GM19025 (cell line): Measurements from ENCODE around the gene AIFM1.

Experiments used
- ATAC-seq: cut with Tn5 transposase; IDR thresholded peaks from one replicate; pipeline ENCODE4 v1.9.1; 2021; ENCODE audit warnings: mild to moderate bottlenecking, low read depth, moderate library complexity; ENCODE audit not compliant: unreplicated experiment

AIFM1 gene

GRCh38 chrX:130097507-130098209 is 68.0 kb downstream of the AIFM1 start:
- ATAC-seq: no peak

DNA sequence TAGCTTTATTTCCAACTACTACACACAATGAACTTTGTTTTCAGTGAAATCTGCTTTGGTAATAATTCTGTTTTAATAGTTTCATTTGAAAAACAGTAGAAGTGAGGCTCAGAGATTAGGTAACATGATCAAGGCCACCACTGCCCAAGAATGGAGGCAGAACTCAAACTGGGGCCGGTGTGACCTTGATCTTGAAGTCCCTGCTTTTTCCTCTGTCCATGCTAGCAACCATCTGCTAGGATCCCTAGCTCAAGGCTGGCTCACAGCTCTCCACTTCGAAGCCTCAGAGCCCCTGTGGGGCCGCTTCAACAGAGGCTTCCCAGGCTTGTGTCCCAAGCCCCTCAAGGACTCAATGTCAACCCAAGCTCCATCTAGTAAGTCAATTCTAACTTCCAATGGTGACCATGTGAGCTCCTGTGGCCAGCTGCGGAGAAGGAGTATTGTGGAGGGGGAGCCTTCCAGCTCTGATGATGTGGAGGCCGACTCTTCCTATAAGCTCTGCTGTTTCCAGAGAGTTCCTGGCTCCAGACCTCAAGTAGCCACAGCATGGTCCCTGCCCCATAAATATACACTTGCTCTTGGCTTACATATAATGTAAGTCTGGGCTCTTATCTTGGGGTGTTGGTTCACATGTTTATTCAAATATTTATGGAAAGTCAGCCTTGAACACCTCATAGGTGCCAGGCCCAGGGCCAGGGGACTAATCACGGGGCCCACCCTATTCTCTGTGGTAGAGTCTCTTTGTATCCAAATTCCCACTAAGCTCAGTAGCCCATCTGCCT is 70.2 kb downstream of the AIFM1 start:
- ATAC-seq: no peak

DNA sequence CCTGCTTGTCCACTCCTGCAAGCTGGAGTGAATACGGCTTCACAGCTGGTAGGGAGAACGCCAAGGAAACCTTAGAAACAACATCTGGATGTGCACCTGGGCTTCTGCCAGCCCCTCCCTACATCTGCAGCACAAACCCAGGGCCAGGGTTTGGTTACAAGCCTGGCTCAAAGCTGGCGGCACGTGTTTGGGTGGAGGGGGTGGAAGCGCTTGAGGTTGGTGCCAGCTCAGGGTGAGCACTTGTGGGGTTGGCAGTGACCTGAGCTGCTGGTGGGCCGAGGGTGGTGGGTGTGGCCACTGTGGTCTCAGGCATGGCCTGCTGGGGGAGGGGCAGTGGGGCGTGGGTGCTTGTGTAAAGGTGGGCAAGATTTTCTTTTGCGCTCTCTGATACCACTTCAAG is 70.9 kb downstream of the AIFM1 start:
- no peak for ATAC-seq

- no peak for ATAC-seq
Measured at GRCh38 chrX:130093271-130093670, 72.4 kb downstream of the AIFM1 start.

- ATAC-seq: peak; percentile 99
Measured at GRCh38 chrX:130091980-130092522, 73.6 kb downstream of the AIFM1 start.

DNA sequence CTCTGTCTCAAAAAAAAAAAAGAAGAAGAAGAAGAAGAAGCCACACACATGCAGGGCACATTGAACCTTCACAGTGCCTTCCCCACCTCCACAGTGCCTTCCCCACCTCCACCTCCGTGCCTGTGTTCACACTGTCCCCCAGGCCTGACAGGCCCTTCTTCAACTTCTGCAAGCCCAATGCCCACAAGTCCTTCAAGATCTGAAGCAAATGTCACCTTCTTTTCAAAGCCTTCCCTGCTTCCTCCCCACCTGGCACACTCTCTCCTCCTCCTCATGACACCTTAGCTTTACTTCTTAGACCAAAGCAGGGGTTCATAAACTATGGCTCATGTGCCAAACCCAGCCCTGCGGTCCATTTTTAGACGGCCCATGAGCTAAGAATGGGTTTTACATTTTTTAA is 75.3 kb downstream of the AIFM1 start:
- ATAC-seq: no peak

- peak; percentile 36 for ATAC-seq
Measured at GRCh38 chrX:130086447-130087206, 79.0 kb downstream of the AIFM1 start.

DNA sequence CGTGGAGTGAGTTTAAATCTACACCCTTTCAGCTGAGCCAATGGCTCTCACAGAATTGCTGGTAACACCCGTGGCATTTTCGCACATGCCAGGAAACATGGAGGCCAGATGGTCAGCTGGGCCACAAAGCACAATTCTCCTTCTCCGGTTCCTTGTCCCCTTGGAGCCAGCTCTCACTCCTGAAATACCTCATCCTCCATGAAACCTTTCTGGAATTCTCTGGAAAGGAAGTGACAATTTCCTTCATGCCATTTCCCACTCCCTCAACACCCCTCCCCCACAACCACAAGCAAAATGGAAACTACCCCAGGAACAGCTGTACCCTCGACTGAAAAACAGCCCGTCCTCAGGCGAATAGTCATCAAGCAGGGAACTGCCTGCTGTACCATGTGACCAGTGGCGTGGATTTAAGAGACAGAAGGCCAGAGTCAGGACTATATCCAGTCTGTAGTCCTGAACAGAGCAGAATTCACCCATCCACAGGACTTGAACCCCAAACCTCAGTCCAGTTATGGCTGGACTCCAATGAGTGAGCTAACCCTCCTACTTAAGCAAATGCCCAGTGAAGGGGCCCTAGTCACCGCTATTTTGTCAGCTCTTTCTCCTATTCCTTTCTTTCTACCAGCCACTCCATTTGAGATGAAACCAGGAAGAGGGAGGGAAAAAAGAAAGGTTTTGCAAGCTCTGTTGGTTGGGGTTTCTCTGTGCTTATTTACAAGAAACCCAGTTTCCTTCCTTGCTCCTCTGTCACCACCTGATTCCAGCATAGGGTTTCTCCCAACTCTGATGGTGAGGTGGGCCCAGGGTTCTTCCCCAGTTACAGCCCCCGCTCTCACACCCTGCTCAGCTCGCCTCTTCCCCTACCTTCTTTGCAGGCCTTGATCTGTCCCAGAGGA is 79.8 kb downstream of the AIFM1 start:
- no peak for ATAC-seq

DNA sequence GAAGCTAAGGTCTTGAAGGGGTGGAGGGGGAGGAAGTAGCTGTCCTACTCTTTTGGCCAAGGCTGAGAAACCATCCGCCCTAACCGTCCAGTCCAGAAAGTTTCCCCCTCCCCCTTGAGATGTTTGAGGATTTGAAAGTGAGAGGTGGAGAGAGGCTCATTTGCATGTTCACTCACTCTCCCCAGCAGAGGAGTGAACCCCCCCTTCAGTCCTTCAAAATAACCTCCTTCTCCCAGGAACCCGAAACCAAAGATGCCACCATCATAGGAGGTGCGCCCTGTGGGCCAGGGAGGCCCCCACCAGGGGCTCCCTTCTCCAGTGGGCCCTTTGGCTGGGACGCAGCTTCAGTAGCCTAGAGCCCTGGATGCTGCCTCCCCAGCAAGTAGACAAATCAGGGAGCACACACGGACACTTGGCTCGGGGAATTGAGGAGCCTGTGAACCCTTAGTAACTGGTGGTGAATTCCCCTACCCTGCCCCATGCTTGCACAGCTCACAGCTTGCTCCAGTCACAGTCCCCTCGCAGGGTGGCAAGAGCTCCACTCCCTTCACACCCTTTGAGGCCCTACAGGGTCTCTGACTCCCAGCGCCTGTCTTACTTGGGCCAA is 80.9 kb downstream of the AIFM1 start:
- ATAC-seq: peak; percentile 31

DNA sequence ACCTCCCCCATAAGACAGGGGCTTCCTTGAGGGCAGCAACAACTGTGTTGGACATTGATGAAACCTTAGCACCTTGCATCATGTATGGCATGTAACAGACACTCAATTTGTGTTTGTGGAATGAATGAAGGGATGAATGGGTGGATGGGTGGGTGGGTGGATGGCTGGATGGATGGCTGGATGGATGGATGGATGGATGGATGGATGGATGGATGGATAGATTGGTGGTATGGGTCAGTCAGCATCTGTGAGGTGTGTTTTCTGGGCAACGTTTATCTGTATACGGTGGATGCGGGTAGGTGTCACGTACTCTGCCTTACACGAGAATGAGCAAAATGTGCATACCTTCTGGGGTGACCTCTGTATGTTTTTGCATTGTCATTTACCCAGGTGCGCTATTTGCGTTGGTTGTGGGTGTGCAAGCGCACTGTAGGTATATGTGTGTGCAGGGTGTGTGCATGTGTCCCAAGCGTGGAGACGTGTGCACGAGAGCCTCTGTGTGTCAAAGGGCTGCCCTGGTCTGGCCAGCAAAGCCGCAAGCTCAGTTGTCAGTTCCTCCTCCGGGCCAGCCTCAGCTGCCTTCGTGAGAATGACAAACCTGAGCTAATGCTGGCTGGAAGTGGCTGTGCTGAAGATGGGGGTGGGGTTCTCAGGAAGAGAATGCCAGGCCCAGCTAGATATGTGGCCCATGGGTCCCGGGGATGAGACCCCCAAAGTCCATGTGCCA is 81.8 kb downstream of the AIFM1 start:
- peak; percentile 15 for ATAC-seq

GRCh38 chrX:130083107-130083490 is 82.5 kb downstream of the AIFM1 start:
- no peak for ATAC-seq

- peak; percentile 50 for ATAC-seq
Measured at GRCh38 chrX:130082244-130083106, 83.2 kb downstream of the AIFM1 start.

DNA sequence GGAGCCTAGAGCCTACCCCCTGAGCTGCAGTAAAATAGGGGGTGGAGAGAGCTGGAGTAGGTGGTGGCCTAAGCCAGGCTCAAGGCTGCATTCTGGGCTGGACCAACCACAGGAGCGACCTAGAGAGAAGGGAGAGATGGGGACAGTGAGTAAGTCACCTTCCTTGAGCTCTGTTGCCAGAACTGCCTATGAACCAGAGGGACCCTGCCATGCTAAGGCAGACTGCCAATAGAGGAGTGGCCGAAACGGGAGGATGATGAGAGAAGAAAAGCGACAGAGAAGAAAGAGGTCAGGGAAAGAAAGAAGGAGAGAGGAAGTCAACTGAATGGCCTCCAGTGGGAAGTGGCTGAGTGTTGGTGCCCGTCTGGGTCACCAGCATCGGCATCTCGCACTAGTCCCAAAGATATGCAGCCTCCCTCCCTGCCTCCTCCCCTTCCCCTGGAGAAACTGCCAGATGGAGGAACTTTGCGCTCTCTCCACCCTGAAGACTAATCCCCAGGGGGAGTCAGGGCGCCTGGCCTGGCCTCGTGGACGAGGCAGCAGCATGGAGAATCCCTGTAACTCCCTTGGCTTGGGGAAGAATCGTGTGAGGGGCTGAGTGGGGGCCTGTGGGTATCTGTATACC is 84.1 kb downstream of the AIFM1 start:
- no peak for ATAC-seq

- ATAC-seq: no peak
Measured at GRCh38 chrX:130080791-130081367, 84.8 kb downstream of the AIFM1 start.

- no peak for ATAC-seq
Measured at GRCh38 chrX:130079824-130080406, 85.7 kb downstream of the AIFM1 start.
